Omental fat pad (tissue), 4 donors: ENCODE measurements around the gene MYO18A. TPM values are rescaled to one million over a fixed set of nuclear protein-coding genes. Genes with fewer than 3 reads are reported as not detected.
"Not testable (repeated sequence)": the region's sequence is repeated elsewhere in the genome, so short reads cannot be mapped to it uniquely, and the experiment has no call there.

Experiments
- ATAC-seq: fragments of 150-250 bp; one replicate; pipeline ENCODE4 v1.9.1; 2016; ENCODE audit warnings: mild to moderate bottlenecking, moderate library complexity; ENCODE audit not compliant: low FRiP score
- DNase-seq: peaks from one replicate; pipeline ENCODE4 v3.0.0-alpha.2; 2019; ENCODE audit warnings: low spot score
- CTCF ChIP-seq, 3 donors: fragments of 450-650 bp; IDR thresholded peaks; one replicate each; pipeline ENCODE4 v1.5.1; 2016 to 2017; ENCODE audit warnings: antibody characterized with exemption in 3 of 3, mild to moderate bottlenecking in 3 of 3, moderate library complexity in 2 of 3
- total RNA-seq, 4 donors: library from RNA; depleted of rRNA; stranded (reverse); fragments of >200 nt; gene quantifications; one replicate each; pipeline ENCODE4 v1.1.0, GENCODE V29; 2016

MYO18A gene
- total RNA-seq, 4 donors from 2014 or later: 33.1 to 99.0 (median 50.6) TPM

- ATAC-seq (no peak), DNase-seq (no peak)
- no peak for TF ChIP-seq CTCF (IDR thresholded peaks at IDR 0.05)
These were observed 9.5 kb downstream of the MYO18A start for GRCh38 chr17:29170682-29171081.

- ATAC-seq (no peak), DNase-seq (no peak)
- TF ChIP-seq CTCF (IDR thresholded peaks at IDR 0.05): no peak
These were observed 10.2 kb downstream of the MYO18A start for GRCh38 chr17:29169806-29170591.

GRCh38 chr17:29168759-29169126 is 11.5 kb downstream of the MYO18A start:
- ATAC-seq, DNase-seq: not testable (repeated sequence)

GRCh38 chr17:29168079-29168758 is 12.0 kb downstream of the MYO18A start:
- ATAC-seq (no peak), DNase-seq (no peak)
- TF ChIP-seq CTCF (IDR thresholded peaks at IDR 0.05): no peak

GRCh38 chr17:29167393-29168078 is 12.7 kb downstream of the MYO18A start:
- TF ChIP-seq CTCF (IDR thresholded peaks at IDR 0.05): no peak
- DNase-seq (no peak), ATAC-seq (no peak)

GRCh38 chr17:29166507-29166887 is 13.7 kb downstream of the MYO18A start:
- DNase-seq (no peak), ATAC-seq (no peak)

More at GRCh38 chr17:29166507-29166887, 13.7 kb downstream of the MYO18A start:
- TF ChIP-seq CTCF (IDR thresholded peaks at IDR 0.05): no peak
